ENCODE results near the gene MYO5B. TPM values are rescaled to one million over a fixed set of nuclear protein-coding genes. Genes with fewer than 3 reads are reported as not detected.

The MYO5B gene
- total RNA-seq, 2 experiments from 2014 or later: not detected

DNA sequence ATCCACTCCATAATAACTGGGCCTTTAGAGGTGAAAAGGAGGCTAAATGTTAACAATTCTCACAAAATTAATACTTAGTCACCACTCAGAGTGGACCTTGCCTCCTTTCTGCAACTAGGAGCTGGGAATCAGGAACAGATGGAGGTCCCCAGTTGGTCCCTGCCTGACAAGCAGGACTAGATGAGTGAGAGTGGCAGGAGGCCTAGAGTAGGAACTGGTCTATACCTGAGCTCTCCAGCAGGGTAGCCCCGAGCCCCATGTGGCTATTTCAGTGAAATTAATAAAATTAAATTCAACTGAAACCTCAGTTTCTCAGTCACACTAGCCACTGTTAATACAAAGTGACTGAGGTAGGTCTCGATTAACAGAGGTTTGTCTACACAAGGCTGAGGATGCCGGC lies 150.5 kb downstream of the MYO5B start:
- no peak for ATAC-seq (ENCODE audit: poor library complexity)
- no peak overlapping the region for H3K4me3 ChIP-seq (ENCODE audit: low read length)
- intact Hi-C loops (cut with DNase I, micrococcal nuclease): no loop called here
- H3K4me1 ChIP-seq (ENCODE audit: insufficient read depth, low read length): no peaks in the 10 kb centered on the region
- no peaks in the 10 kb centered on the region for H3K9me3 ChIP-seq (ENCODE audit: control insufficient read depth in 1 of 2, insufficient read depth in 1 of 2, low read length in 2 of 2)
- Mint-ChIP-seq H3K4me1 (ENCODE audit: low read depth) (no peaks in the 10 kb centered on the region), H3K9me3 (no peaks in the 10 kb centered on the region), H3K27ac (no peak overlapping the region), H3K4me3 (no peak overlapping the region), H3K36me3 (ENCODE audit: low read depth) (no peaks in the 10 kb centered on the region), H3K27me3 (peaks cover 20% of the 10 kb centered on the region)
- H3K27ac ChIP-seq (ENCODE audit: low read depth in 1 of 2, low read length in 2 of 2): no peak overlapping the region
- CTCF ChIA-PET: no interaction called here
- POLR2A ChIA-PET: interaction anchor here (1.1 kb wide), 1 partner anchor 10 kb away, joined by 5 read pairs; no protein-coding TSS in a partner anchor
- no peaks in the 10 kb centered on the region for H3K36me3 ChIP-seq (ENCODE audit: insufficient read depth, low read length)
- H3K27me3 ChIP-seq (ENCODE audit: control insufficient read depth in 1 of 2, insufficient read depth in 2 of 2, low read length in 2 of 2): peaks cover 0 to 6% of the 10 kb centered on the region in 2 experiments
- no peak for DNase-seq
- TF ChIP-seq CTCF (IDR thresholded peaks at IDR 0.05): no peak

DNA sequence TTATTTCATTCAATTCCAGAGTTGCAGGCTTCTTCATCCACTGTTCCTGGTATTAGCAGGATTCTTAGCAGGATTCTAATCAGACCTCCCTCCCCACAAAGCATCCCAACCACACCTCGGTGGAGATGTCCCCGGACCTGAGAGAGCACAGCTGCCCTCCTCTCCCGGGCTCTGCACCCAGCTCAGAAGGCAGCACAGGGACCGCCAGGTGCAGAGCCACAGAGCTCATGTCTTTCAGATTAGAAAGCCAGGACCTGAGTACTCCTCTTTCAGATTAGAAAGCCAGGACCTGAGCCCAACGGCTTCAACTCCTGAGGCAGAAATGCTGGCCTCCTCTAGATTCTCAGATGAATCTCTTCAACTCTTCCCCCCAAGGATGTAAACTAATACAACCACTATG lies 152.3 kb downstream of the MYO5B start:
- no peak overlapping the region for H3K27ac Mint-ChIP-seq
- no peak for ATAC-seq (ENCODE audit: poor library complexity)
- no peaks in the 10 kb centered on the region for H3K9me3 ChIP-seq (ENCODE audit: control insufficient read depth in 1 of 2, insufficient read depth in 1 of 2, low read length in 2 of 2)
- no peak for TF ChIP-seq CTCF (IDR thresholded peaks at IDR 0.05)
- no peaks in the 10 kb centered on the region for H3K4me1 Mint-ChIP-seq (ENCODE audit: low read depth)
- no peaks in the 10 kb centered on the region for H3K4me1 ChIP-seq (ENCODE audit: insufficient read depth, low read length)
- intact Hi-C loops (cut with DNase I, micrococcal nuclease): no loop called here
- ChIA-PET CTCF (no interaction called here), POLR2A (no interaction called here)
- H3K9me3 Mint-ChIP-seq: no peaks in the 10 kb centered on the region
- no peaks in the 10 kb centered on the region for H3K36me3 ChIP-seq (ENCODE audit: insufficient read depth, low read length)
- peaks cover 0 to 6% of the 10 kb centered on the region in 2 experiments for H3K27me3 ChIP-seq (ENCODE audit: control insufficient read depth in 1 of 2, insufficient read depth in 2 of 2, low read length in 2 of 2)
- no peak overlapping the region for H3K4me3 Mint-ChIP-seq
- peaks cover 29% of the 10 kb centered on the region for H3K27me3 Mint-ChIP-seq
- DNase-seq: no peak
- H3K4me3 ChIP-seq (ENCODE audit: low read length): no peak overlapping the region
- H3K27ac ChIP-seq (ENCODE audit: low read depth in 1 of 2, low read length in 2 of 2): no peak overlapping the region
- no peaks in the 10 kb centered on the region for H3K36me3 Mint-ChIP-seq (ENCODE audit: low read depth)

- no peaks in the 10 kb centered on the region for H3K4me1 ChIP-seq (ENCODE audit: insufficient read depth, low read length)
- H3K36me3 Mint-ChIP-seq (ENCODE audit: low read depth): no peaks in the 10 kb centered on the region
- H3K27me3 ChIP-seq (ENCODE audit: control insufficient read depth in 1 of 2, insufficient read depth in 2 of 2, low read length in 2 of 2): peaks cover 3 to 6% of the 10 kb centered on the region in 2 experiments
- ChIA-PET POLR2A (no interaction called here), CTCF (no interaction called here)
- no peaks in the 10 kb centered on the region for H3K9me3 Mint-ChIP-seq
- ATAC-seq (ENCODE audit: poor library complexity) (no peak), DNase-seq (no peak)
- H3K9me3 ChIP-seq (ENCODE audit: control insufficient read depth in 1 of 2, insufficient read depth in 1 of 2, low read length in 2 of 2): no peaks in the 10 kb centered on the region
- no peak overlapping the region for H3K27ac ChIP-seq (ENCODE audit: low read depth in 1 of 2, low read length in 2 of 2)
- H3K4me3 Mint-ChIP-seq: no peak overlapping the region
- TF ChIP-seq CTCF (IDR thresholded peaks at IDR 0.05): no peak
- H3K27me3 Mint-ChIP-seq: peaks cover 40% of the 10 kb centered on the region
- no peaks in the 10 kb centered on the region for H3K36me3 ChIP-seq (ENCODE audit: insufficient read depth, low read length)
- H3K4me1 Mint-ChIP-seq (ENCODE audit: low read depth): no peaks in the 10 kb centered on the region
- intact Hi-C loops (cut with DNase I, micrococcal nuclease): no loop called here
- H3K4me3 ChIP-seq (ENCODE audit: low read length): no peak overlapping the region
- no peak overlapping the region for H3K27ac Mint-ChIP-seq
These were observed 155.2 kb downstream of the MYO5B start for GRCh38 chr18:50039746-50040145.
